Smooth muscle cell (in vitro differentiated cells): ENCODE data around the gene ZNF160. TPM values are rescaled to one million over a fixed set of nuclear protein-coding genes. Genes with fewer than 3 reads are reported as not detected.
A peak's percentile ranks its signal among the peaks of the same experiment; 100 is the strongest.
"Not testable (repeated sequence)": the region's sequence is repeated elsewhere in the genome, so short reads cannot be mapped to it uniquely, and the experiment has no call there.

Experiments used
- DNase-seq: peaks from one replicate; lab custom pipeline; 2025; ENCODE audit not compliant: unreplicated experiment; lab: John Stamatoyannopoulos, UW
- H2AFZ ChIP-seq: fragments of 200-600 bp; sonication (generic); 2 replicates; pipeline ENCODE4 v1.6.0; 2016; ENCODE audit warnings: antibody characterized with exemption, low read depth, mild to moderate bottlenecking
- H3F3A ChIP-seq: fragments of 200-600 bp; sonication (generic); 2 replicates; pipeline ENCODE4 v1.6.0; 2017; ENCODE audit warnings: antibody characterized with exemption, low read depth
- H3K27ac ChIP-seq: fragments of 200-600 bp; sonication (generic); 2 replicates; pipeline ENCODE4 v1.5.1; 2016; ENCODE audit warnings: low read depth, mild to moderate bottlenecking
- H3K27me3 ChIP-seq: fragments of 200-600 bp; sonication (generic); 2 replicates; pipeline ENCODE4 v1.6.1; 2016; ENCODE audit warnings: low read depth, mild to moderate bottlenecking
- H3K36me3 ChIP-seq: fragments of 200-600 bp; sonication (generic); 2 replicates; pipeline ENCODE4 v1.5.1; 2016; ENCODE audit warnings: low read depth
- H3K4me1 ChIP-seq: fragments of 200-600 bp; sonication (generic); 2 replicates; pipeline ENCODE4 v1.5.1; 2016; ENCODE audit warnings: low read depth
- H3K4me2 ChIP-seq: fragments of 200-600 bp; sonication (generic); 2 replicates; pipeline ENCODE4 v1.6.0; 2016; ENCODE audit warnings: mild to moderate bottlenecking
- H3K4me3 ChIP-seq: fragments of 200-600 bp; sonication (generic); 2 replicates; pipeline ENCODE4 v1.5.1; 2016; ENCODE audit warnings: mild to moderate bottlenecking
- H3K79me2 ChIP-seq: fragments of 200-600 bp; sonication (generic); 2 replicates; pipeline ENCODE4 v1.6.0; 2016; ENCODE audit warnings: low read depth, mild to moderate bottlenecking
- H3K9ac ChIP-seq: fragments of 200-600 bp; sonication (generic); 2 replicates; pipeline ENCODE4 v1.6.0; 2016; ENCODE audit warnings: low read depth
- H3K9me3 ChIP-seq: fragments of 200-600 bp; sonication (generic); replicated peaks from 2 replicates; pipeline ENCODE4 v1.5.1; 2016; ENCODE audit warnings: low read depth
- H4K20me1 ChIP-seq: fragments of 200-600 bp; sonication (generic); 2 replicates; pipeline ENCODE4 v1.6.0; 2016; ENCODE audit warnings: low read depth
- WGBS: methylation state at CpG from one replicate; pipeline ENCODE4 v1.1.7; 2016; ENCODE audit warnings: low lambda C conversion rate; 5-methylcytosine and 5-hydroxymethylcytosine counted together
- polyA plus RNA-seq: library from polyadenylated mRNA; unstranded; fragments of >200 nt; fragmentation: Nextera tagmentation; extraction: Ambion mirVana; gene quantifications from 2 replicates; pipeline ENCODE4 v1.2.1, GENCODE V29; 2016
- total RNA-seq: library from RNA; depleted of rRNA; stranded (reverse); fragments of >200 nt; gene quantifications from 2 replicates; pipeline ENCODE4 v1.2.3, GENCODE V29; 2014
- TF ChIP-seq, protein P1 (sequence below): fragments of 200-600 bp; sonication (generic); IDR thresholded peaks from 2 replicates; pipeline ENCODE4 v1.5.1; 2017; ENCODE audit warnings: borderline replicate concordance, mild to moderate bottlenecking, antibody characterized with exemption; ENCODE audit not compliant: insufficient read depth, poor library complexity, severe bottlenecking

ZNF160 gene
- total and polyA plus RNA-seq, 2 experiments from 2014 or later, result 18.5 to 37.8 TPM

DNA sequence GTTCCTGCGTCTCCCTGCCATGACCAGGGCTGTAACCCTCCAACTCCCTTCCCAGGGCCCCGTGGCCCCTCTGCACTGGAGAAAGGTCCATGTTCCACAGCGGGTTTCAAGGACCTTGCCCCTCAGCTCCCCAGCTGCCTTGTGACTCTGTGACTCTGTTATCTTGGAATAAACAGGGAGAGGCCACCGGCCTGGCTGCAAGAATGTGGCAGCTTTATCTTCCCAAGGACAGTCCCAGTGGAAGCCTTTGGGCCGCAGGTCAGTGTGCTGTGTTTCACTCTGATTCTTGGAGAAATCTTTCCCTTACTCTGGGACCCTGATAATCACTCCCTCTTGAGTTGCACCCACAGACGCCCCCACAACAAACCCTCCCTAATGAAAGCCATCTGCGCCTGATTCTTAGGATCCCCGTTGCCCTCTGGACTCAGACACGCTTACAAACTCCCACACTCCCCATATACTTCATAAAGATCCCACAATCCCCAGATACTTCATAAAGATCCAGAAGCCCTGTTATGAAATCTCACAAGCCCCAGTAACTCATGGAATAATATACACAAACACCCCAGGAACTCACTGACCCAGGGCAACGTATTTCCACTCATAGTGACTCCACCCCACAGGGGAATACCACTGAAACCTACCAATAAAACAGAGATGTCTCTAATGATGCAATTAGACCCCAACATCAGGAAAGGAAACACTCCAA is 6.1 kb downstream of the ZNF160 start:
- not testable (repeated sequence) for H3K9me3 ChIP-seq, H2AFZ ChIP-seq, H3F3A ChIP-seq, H3K4me3 ChIP-seq, H3K4me1 ChIP-seq, H3K36me3 ChIP-seq, H3K27me3 ChIP-seq, H3K4me2 ChIP-seq, DNase-seq, H3K9ac ChIP-seq
- peaks cover 87% of the 10 kb centered on the region for H4K20me1 ChIP-seq
- peak overlapping the region; percentile 11 for H3K27ac ChIP-seq
- 50% methylated on average over 5 of the region's 10 CpGs for WGBS
- peaks cover 73% of the 10 kb centered on the region for H3K79me2 ChIP-seq

DNA sequence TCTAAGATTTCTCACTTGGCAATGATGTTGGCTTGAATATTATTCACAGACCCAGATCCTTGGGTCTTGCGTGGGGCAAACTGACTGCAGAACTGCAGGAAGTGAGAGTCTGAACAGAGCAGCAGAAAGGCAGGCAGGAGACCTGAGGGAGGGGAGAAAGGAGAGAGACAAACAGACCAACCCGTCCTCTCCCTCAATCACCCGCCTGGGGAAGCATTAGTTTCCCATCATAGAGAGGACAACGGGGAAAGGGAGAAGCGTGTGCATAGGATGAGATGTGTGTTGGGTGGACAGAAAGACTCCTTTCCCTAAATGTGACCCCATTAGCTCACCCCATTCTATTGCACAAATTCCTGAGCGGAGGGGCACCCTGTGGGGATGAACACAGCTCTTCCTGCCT is 6.6 kb downstream of the ZNF160 start:
- Histone ChIP-seq H4K20me1 (peaks cover 87% of the 10 kb centered on the region), H3K79me2 (peaks cover 67% of the 10 kb centered on the region)
- H3K9ac ChIP-seq, H3K4me1 ChIP-seq, H2AFZ ChIP-seq, H3K4me3 ChIP-seq, H3K4me2 ChIP-seq, H3K27me3 ChIP-seq, H3K36me3 ChIP-seq, H3K27ac ChIP-seq, H3K9me3 ChIP-seq, DNase-seq, H3F3A ChIP-seq: not testable (repeated sequence)
- 90% methylated on average over 2 of the region's 6 CpGs for WGBS

DNA sequence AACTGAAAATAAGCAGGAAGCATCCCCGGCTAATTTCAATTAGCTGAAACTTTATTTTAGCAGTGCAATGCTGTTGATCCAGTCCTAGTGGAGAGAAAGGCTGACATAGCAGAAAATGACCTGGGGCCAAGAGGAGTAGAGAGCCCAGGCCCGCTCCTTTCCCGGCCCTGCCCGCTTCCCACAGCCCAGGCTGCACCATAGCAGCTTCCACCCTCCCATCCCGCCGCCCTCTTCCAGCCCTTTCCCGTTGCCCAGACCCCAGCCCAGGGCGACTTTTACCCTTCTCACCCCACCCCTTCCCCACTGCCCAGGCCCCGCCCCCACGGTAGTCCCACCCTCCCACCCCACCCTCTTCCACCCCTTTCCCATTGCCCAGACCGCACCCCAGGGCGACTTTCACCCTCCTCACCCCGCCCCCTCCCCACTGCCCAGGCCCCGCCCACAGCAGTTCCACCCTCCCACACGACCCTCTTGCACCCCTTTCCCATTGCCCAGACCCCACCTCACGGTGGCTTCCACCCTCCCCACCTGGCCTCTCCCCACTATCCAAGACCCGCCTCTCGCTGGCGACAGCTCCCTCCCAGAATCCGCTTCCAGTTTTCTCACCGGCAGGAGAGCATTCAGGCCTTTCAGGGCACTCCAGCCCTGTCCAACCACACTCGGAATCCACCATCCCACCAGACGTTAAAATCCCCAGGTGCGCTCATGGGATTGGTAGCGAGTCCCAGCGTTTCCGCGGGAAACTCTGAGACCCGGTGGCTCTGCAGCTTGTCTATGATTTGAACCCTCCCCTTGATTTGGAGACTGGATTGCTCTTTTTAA is 8.3 kb downstream of the ZNF160 start:
- Histone ChIP-seq H3K9me3 (no peaks in the 10 kb centered on the region), H3K27me3 (no peaks in the 10 kb centered on the region), H3K36me3 (peaks cover 3% of the 10 kb centered on the region), H3K9ac (no peak overlapping the region), H3F3A (no peaks in the 10 kb centered on the region), H3K4me1 (no peaks in the 10 kb centered on the region), H3K79me2 (peaks cover 55% of the 10 kb centered on the region), H4K20me1 (peaks cover 85% of the 10 kb centered on the region), H3K4me3 (no peak overlapping the region), H2AFZ (no peak overlapping the region), H3K27ac (no peak overlapping the region), H3K4me2 (no peak overlapping the region)
- 46% methylated on average over 17 of the region's 29 CpGs for WGBS
- DNase-seq, result no peak
- TF ChIP-seq, protein P1, sequence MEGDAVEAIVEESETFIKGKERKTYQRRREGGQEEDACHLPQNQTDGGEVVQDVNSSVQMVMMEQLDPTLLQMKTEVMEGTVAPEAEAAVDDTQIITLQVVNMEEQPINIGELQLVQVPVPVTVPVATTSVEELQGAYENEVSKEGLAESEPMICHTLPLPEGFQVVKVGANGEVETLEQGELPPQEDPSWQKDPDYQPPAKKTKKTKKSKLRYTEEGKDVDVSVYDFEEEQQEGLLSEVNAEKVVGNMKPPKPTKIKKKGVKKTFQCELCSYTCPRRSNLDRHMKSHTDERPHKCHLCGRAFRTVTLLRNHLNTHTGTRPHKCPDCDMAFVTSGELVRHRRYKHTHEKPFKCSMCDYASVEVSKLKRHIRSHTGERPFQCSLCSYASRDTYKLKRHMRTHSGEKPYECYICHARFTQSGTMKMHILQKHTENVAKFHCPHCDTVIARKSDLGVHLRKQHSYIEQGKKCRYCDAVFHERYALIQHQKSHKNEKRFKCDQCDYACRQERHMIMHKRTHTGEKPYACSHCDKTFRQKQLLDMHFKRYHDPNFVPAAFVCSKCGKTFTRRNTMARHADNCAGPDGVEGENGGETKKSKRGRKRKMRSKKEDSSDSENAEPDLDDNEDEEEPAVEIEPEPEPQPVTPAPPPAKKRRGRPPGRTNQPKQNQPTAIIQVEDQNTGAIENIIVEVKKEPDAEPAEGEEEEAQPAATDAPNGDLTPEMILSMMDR, result no peak

DNA sequence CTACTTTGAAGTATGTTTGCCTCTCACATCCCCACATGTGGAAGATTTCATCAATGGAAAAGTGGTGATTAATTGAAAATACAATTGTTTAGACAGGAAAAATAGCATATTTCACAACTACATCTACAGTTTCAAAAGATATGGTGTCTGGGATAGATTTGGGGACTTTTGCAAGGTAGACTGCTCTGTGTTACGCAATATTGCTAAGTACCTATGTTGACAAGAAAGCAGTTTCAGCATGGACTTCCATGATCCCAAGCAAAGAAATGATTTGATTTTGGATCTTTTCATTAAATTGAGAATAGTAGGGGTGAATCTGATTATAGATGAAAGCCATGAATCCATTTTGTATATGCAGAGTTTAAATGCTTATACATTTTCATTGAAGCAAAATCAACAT is 10.5 kb downstream of the ZNF160 start:
- peaks cover 68% of the 10 kb centered on the region for H4K20me1 ChIP-seq
- no peaks in the 10 kb centered on the region for H3K4me1 ChIP-seq
- no peak for DNase-seq
- H3K36me3 ChIP-seq, result peaks cover 3% of the 10 kb centered on the region
- H3K4me2 ChIP-seq, result no peak overlapping the region
- WGBS, result 32% methylated on average over 1 of the region's 1 CpG
- no peaks in the 10 kb centered on the region for H3F3A ChIP-seq
- H3K27ac ChIP-seq, result no peak overlapping the region
- H3K79me2 ChIP-seq, result peaks cover 36% of the 10 kb centered on the region
- no peaks in the 10 kb centered on the region for H3K27me3 ChIP-seq
- no peak overlapping the region for H2AFZ ChIP-seq
- no peaks in the 10 kb centered on the region for H3K9me3 ChIP-seq
- no peak overlapping the region for H3K9ac ChIP-seq
- H3K4me3 ChIP-seq, result no peak overlapping the region
- TF ChIP-seq, protein P1, result no peak
